ENCODE measurements around the gene MAP3K14. TPM values are rescaled to one million over a fixed set of nuclear protein-coding genes. Genes with fewer than 3 reads are reported as not detected.

Gene MAP3K14
- total RNA-seq, 1 experiment from 2014 or later: 9.2 TPM

DNA sequence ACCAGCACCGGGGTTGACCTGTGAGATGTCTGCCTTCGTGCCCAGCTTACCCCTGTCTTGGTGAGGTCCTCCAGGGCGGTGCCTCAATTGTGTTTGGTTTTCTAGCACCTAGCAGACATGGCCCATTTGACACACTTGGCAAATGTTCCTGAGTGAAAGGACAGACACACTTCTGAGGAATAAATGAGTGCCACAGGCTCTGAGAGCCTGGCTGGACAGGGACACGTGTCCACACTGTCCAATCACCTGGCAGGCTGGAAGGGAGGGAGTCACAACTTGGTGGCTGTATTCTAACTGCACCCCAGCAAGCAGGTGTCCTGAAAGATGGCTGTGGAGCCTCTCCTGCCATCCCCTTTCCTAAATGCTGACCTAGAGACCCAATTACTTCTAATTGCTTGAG lies 7.4 kb downstream of the MAP3K14 start:
- ChIA-PET CTCF (interaction anchor here (5.4 kb wide), 1 partner anchor 33 kb away, joined by 17 read pairs; no protein-coding TSS in a partner anchor), POLR2A (interaction anchor here (0.5 to 12.9 kb wide), 9 partner anchors 9 to 1948 kb away, joined by 3 to 404 read pairs (median 4); partner anchors contain the start of gene MAP3K14)
- intact Hi-C loops (cut with micrococcal nuclease): no loop called here
- DNase-seq (ENCODE audit: unreplicated experiment): no peak
- peak overlapping the region; percentile 90 for H3K27ac Mint-ChIP-seq (ENCODE audit: low read depth, unreplicated experiment)
- H3K27me3 Mint-ChIP-seq (ENCODE audit: insufficient read depth, unreplicated experiment): no peaks in the 10 kb centered on the region
- no peak for TF ChIP-seq CTCF (IDR thresholded peaks at IDR 0.05; ENCODE audit: unreplicated experiment)
- H3K9me3 Mint-ChIP-seq (ENCODE audit: unreplicated experiment): no peaks in the 10 kb centered on the region
- H3K4me3 Mint-ChIP-seq (ENCODE audit: unreplicated experiment): no peak overlapping the region
- peaks cover 35% of the 10 kb centered on the region for H3K4me1 Mint-ChIP-seq (ENCODE audit: insufficient read depth, unreplicated experiment)
- no TSS peak for BruUV-seq (replicated peaks)
- peaks cover 29% of the 10 kb centered on the region for H3K36me3 Mint-ChIP-seq (ENCODE audit: insufficient read depth, unreplicated experiment)

DNA sequence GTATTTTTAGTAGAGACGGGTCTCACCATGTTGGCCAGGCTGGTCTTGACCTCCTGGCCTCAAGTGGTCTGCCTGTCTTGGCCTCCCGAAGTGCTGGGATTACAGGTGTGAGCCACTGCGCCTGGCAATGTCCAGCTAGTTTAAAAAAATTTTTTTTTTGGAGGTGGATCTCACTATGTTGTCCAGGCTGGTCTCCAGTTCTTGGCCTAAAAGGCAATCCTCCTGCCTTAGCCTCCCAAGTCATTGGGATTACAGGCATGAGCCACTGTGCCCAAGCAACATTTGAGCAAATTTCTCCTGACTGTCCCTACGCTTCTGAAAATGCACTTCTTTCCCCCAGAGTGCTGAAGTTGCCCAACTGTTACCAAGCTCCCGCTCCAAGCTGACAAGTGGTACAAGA lies 8.0 kb downstream of the MAP3K14 start:
- Mint-ChIP-seq H3K27me3 (ENCODE audit: insufficient read depth, unreplicated experiment) (no peaks in the 10 kb centered on the region), H3K4me3 (ENCODE audit: unreplicated experiment) (no peak overlapping the region), H3K36me3 (ENCODE audit: insufficient read depth, unreplicated experiment) (peaks cover 29% of the 10 kb centered on the region), H3K9me3 (ENCODE audit: unreplicated experiment) (no peaks in the 10 kb centered on the region), H3K4me1 (ENCODE audit: insufficient read depth, unreplicated experiment) (peaks cover 31% of the 10 kb centered on the region), H3K27ac (ENCODE audit: low read depth, unreplicated experiment) (peak overlapping the region; percentile 90)
- CTCF ChIA-PET: interaction anchor here (0.7 to 5.4 kb wide), 4 partner anchors 8 to 479 kb away, joined by 3 to 17 read pairs (median 10); partner anchors contain the start of gene MAP3K14
- no peak for TF ChIP-seq CTCF (IDR thresholded peaks at IDR 0.05; ENCODE audit: unreplicated experiment)
- intact Hi-C loops (cut with micrococcal nuclease): no loop called here
- no peak for DNase-seq (ENCODE audit: unreplicated experiment)
- POLR2A ChIA-PET: interaction anchor here (1.3 to 12.9 kb wide), 4 partner anchors 9 to 75 kb away, joined by 4 to 404 read pairs (median 68); partner anchors contain the start of gene MAP3K14
- BruUV-seq (replicated peaks): no TSS peak

- POLR2A ChIA-PET: interaction anchor here (1.2 to 7.6 kb wide), 6 partner anchors 9 to 158 kb away, joined by 3 to 88 read pairs (median 15); partner anchors contain the start of gene MAP3K14
- peak overlapping the region; percentile 90 for H3K27ac Mint-ChIP-seq (ENCODE audit: low read depth, unreplicated experiment)
These were observed 8.8 kb downstream of the MAP3K14 start for GRCh38 chr17:45308016-45308365.

More at GRCh38 chr17:45308016-45308365, 8.8 kb downstream of the MAP3K14 start:
- no TSS peak for BruUV-seq (replicated peaks)
- H3K27me3 Mint-ChIP-seq (ENCODE audit: insufficient read depth, unreplicated experiment): no peaks in the 10 kb centered on the region
- no peak for DNase-seq (ENCODE audit: unreplicated experiment)
- H3K9me3 Mint-ChIP-seq (ENCODE audit: unreplicated experiment): no peaks in the 10 kb centered on the region
- TF ChIP-seq CTCF (IDR thresholded peaks at IDR 0.05; ENCODE audit: unreplicated experiment): no peak
- CTCF ChIA-PET: interaction anchor here (0.7 to 5.4 kb wide), 4 partner anchors 9 to 480 kb away, joined by 3 to 17 read pairs (median 10); partner anchors contain the start of gene MAP3K14
- peaks cover 26% of the 10 kb centered on the region for H3K4me1 Mint-ChIP-seq (ENCODE audit: insufficient read depth, unreplicated experiment)
- peaks cover 31% of the 10 kb centered on the region for H3K36me3 Mint-ChIP-seq (ENCODE audit: insufficient read depth, unreplicated experiment)
- H3K4me3 Mint-ChIP-seq (ENCODE audit: unreplicated experiment): peak overlapping the region; percentile 32
- intact Hi-C loops (cut with micrococcal nuclease): no loop called here

All from MCF 10A (cell line).